HG03432 (cell line): Measurements from ENCODE around the gene RNF166.
"Not testable (repeated sequence)": the region's sequence is repeated elsewhere in the genome, so short reads cannot be mapped to it uniquely, and the experiment has no call there.

Experiments
- ATAC-seq: cut with Tn5 transposase; IDR thresholded peaks from one replicate; pipeline ENCODE4 v1.9.1; 2021; ENCODE audit warnings: mild to moderate bottlenecking, moderate library complexity; ENCODE audit not compliant: unreplicated experiment

RNF166 gene

GRCh38 chr16:88680554-88681083, 25.6 kb downstream of the RNF166 start:
- no peak for ATAC-seq

DNA sequence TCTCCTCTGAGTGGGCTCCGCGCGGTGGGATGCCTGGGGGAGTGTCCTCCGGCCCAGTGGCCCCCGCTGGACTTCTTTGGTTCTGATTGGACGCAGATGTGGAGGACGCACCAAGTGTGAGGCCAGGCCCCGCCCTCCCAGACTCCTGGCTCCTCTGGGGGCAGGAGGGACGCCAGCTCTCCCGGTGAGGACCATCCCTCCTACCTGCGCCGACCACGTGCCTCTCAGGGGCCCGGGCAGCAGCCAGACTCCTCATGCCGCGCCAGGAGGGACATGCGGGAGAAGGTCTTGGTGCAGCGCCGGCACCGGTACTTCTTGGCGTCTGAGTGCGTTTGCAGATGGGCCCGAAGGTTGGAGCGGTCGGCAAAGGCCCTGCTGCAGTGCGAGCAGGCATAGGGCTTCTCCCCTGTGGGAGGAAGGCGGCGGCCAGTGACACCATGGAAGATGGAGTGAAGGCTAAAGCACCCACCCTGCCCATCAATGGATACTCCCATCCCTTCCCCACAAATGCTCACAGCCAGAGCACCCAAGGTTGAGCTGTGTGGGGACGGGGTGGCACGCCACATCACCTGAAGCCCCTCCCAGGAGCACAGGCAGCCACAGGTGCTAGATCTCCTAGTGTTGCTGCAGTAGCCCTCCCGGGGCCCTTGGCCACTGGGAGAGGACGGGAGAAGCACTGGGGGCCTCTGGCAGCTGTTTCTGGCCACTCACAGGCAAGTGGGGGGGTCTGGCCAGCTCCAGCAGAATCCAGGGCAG, 27.8 kb downstream of the RNF166 start:
- ATAC-seq = no peak

GRCh38 chr16:88677721-88678120, 28.5 kb downstream of the RNF166 start:
- ATAC-seq = no peak

GRCh38 chr16:88676502-88677242, 29.5 kb downstream of the RNF166 start:
- ATAC-seq = no peak

DNA sequence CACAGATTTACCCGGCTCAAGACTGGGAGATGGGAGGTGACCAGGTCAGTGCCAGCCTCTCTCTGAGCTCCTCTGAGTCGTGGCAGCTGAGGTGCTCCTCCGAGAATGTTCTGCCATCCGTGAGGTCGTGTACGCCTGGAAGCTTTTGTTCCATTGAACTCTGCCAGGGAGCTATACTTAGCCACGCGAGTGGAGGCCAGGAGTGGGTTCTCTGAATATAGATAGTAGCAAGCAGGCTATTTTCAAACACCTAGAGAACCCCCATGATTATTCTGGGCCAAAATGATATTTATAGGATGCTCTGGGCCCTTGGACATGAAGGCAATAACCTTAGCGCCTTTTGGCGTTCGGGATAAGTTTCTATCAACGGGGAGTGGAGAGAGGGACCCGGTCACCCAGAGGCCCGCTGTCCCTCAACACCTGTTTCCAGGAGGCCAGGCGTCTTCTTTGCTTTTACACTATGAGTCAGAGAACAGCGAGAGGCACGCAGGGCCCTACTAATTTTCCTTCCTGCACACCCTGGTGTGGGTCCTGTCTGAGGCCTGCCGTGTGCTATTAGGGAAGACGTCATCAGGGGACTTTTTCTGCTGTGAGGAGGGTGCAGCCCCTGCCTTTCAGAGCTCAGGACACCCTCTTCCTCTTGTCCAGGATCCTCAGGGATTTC, 32.4 kb downstream of the RNF166 start:
- no peak for ATAC-seq

DNA sequence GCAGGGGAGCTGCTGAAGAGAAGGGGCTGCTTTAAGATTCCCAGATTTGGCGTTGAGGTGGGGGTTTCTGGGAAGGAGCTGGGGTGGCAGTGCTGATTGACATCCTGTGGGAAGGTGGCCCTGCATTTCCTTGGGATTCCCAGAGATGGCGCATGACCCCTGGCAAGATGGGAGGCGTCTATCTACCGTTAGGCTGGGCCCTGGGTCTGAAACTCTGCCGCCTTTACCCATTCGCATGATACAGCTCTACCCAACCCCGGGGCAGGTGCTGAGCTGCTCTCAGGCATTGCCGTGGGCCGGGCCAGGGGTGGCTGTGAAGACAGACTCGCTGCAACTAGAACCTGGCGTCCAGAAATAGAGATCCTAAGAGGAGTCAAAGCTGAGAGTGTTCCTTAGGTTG, 33.4 kb downstream of the RNF166 start:
- ATAC-seq = no peak

DNA sequence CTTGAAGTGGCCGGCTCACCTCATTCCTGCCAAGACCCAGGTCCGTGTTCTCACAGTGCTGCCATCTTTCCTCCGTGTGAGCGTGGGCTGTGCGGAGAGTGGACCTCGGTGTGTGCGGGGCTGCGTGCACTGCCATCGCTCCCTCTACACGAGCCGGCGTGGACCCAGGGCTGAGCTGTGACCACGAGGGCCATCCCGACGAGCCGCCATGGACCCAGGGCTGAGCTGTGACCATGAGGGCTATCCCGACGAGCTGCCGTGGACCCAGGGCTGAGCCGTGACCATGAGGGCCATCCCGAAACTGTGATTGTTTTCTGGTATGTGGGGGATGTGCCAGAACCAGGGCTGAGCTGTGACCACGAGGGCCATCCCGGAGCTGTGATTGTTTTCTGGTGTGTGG, 34.4 kb downstream of the RNF166 start:
- ATAC-seq = no peak

- no peak for ATAC-seq
These were observed 36.2 kb downstream of the RNF166 start for GRCh38 chr16:88669980-88670379.

- ATAC-seq = not testable (repeated sequence)
These were observed 36.7 kb downstream of the RNF166 start for GRCh38 chr16:88669493-88669892.

DNA sequence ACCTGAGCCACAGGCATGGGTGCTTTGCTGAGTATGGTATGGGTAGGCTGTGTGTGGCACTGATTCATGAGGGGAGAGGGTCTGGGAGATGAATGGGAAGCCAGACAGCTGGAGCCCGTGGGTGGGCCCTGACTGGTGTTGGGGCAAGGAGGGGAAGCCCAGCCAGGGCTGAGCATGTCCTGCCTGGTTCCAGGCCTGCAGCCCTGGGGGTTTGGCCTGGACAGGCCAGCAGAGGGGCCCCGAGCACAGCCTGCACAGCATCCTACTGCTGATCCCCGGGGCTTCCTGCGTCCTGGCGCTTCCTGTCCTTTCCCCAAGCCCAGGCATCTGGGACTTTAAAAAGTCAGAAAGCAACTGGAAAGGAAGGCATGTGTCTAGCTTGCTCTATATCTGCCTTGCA, 38.7 kb downstream of the RNF166 start:
- no peak for ATAC-seq

DNA sequence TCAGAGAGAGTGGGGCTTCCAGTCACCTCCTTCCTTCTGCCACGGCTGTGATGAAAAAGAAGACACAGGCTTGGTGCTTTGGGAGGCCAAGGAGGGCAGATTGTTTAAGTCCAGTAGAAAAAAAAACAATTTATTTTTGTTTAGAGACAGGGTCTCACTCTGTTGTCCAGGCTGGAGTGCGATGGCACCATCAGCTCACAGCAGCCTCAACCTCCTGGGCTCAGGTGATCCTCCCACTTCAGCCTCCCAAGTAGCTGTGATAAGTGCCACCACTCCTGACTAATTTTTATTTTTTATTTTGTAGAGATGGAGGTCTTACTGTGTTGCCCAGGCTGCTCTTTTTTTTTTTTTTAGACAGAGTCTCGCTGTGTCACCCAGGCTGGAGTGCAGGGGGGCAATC, 40.6 kb downstream of the RNF166 start:
- no peak for ATAC-seq

- no peak for ATAC-seq
These were observed 41.1 kb downstream of the RNF166 start for GRCh38 chr16:88665148-88665547.

- ATAC-seq = peak; percentile 93
These were observed 43.2 kb downstream of the RNF166 start, which contains the start of gene MVD for GRCh38 chr16:88662843-88663606. MVD (minus strand) TSS chr16:88663091; CDS start chr16:88663080, 11 bp downstream.

GRCh38 chr16:88662222-88662842, 43.9 kb downstream of the RNF166 start:
- ATAC-seq = peak; percentile 5

- no peak for ATAC-seq
These were observed 44.7 kb downstream of the RNF166 start for GRCh38 chr16:88661468-88661867.

DNA sequence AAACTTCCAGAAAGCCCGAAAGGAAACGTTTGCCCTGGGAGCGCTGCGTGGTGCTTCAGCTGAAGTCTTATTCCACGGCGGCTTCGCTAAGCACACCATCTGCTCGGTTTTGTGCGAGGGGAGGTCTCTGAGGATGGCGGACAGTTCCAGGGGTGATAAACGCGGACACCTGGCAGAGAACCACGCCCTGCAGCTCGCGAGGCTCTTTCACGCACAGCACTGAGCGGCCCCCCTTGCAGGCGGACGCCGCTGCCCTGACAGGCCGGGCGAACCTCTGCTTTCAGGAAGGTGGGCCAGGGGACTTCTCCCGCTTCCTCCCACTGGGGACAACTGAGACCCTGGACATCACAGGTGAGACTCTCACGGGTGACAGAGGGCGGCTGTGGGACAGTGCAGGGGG, 47.0 kb downstream of the RNF166 start:
- ATAC-seq = no peak

- ATAC-seq = no peak
These were observed 47.5 kb downstream of the RNF166 start for GRCh38 chr16:88658714-88659113.

DNA sequence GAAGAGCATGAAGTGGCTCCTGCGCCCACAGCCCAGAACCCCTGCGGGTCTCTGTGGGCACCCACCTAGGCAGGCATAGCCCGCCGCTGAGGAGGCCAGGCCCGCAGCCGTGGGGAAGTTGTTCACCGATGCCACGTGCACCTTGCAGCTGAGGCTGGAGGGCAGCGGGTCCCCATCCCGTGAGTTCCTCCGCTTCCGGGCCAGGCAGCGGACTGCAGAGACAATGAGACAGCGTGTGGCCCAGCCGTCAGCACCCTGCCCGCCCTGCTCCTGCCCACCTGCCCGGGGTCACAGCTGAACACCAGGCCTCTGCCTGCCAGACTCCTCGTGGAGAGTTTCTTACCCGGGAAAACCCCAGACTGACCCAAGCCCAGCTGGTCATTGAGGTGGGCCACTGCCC, 48.8 kb downstream of the RNF166 start:
- ATAC-seq = no peak

GRCh38 chr16:88656291-88656980, 49.8 kb downstream of the RNF166 start:
- no peak for ATAC-seq
